Neural progenitor cell (in vitro differentiated cells): ENCODE results near the gene CETP. TPM values are rescaled to one million over a fixed set of nuclear protein-coding genes. Genes with fewer than 3 reads are reported as not detected.

Experiments used
- DNase-seq: peaks from one replicate; pipeline ENCODE4 v3.0.0-alpha.2; 2016; ENCODE audit warnings: low spot score
- H2AFZ ChIP-seq: fragments of 200-600 bp; sonication (generic); replicated peaks from 2 replicates; pipeline ENCODE4 v1.6.1; 2016; ENCODE audit warnings: antibody characterized with exemption
- H3F3A ChIP-seq: fragments of 200-600 bp; sonication (generic); 2 replicates; pipeline ENCODE4 v1.6.1; 2016; ENCODE audit warnings: antibody characterized with exemption, low read depth
- H3K27ac ChIP-seq: fragments of 200-600 bp; sonication (generic); 2 replicates; pipeline ENCODE4 v1.5.1; 2016; ENCODE audit warnings: mild to moderate bottlenecking
- H3K27me3 ChIP-seq: fragments of 200-600 bp; sonication (generic); 2 replicates; pipeline ENCODE4 v1.6.1; 2016; ENCODE audit warnings: mild to moderate bottlenecking, moderate library complexity
- H3K36me3 ChIP-seq: fragments of 200-600 bp; sonication (generic); 2 replicates; pipeline ENCODE4 v1.5.1; 2016
- H3K4me1 ChIP-seq: fragments of 200-600 bp; sonication (generic); 2 replicates; pipeline ENCODE4 v1.6.1; 2016; ENCODE audit warnings: mixed run types
- H3K4me2 ChIP-seq: fragments of 200-600 bp; sonication (generic); 2 replicates; pipeline ENCODE4 v1.6.1; 2016
- H3K4me3 ChIP-seq: fragments of 200-600 bp; sonication (generic); 2 replicates; pipeline ENCODE4 v1.5.1; 2016
- H3K79me2 ChIP-seq: fragments of 200-600 bp; sonication (generic); 2 replicates; pipeline ENCODE4 v1.6.1; 2016; ENCODE audit warnings: low read depth
- H3K9ac ChIP-seq: fragments of 200-600 bp; sonication (generic); 2 replicates; pipeline ENCODE4 v1.6.1; 2016
- H3K9me3 ChIP-seq: fragments of 200-600 bp; sonication (generic); 2 replicates; pipeline ENCODE4 v1.5.1; 2016; ENCODE audit warnings: low read depth
- H4K20me1 ChIP-seq: fragments of 200-600 bp; sonication (generic); 2 replicates; pipeline ENCODE4 v1.6.1; 2016; ENCODE audit warnings: low read depth
- H3K27ac Mint-ChIP-seq: 3 replicates; pipeline ENCODE4 v1.8.0; 2021; ENCODE audit warnings: mixed read lengths
- H3K27me3 Mint-ChIP-seq: 2 replicates; pipeline ENCODE4 v1.8.0; 2022; ENCODE audit warnings: low read depth, mild to moderate bottlenecking, inconsistent platforms, moderate library complexity, mixed read lengths; ENCODE audit not compliant: insufficient read depth
- H3K36me3 Mint-ChIP-seq: 3 replicates; pipeline ENCODE4 v1.8.0; 2021; ENCODE audit warnings: mixed read lengths
- H3K4me1 Mint-ChIP-seq: 3 replicates; pipeline ENCODE4 v1.8.0; 2021; ENCODE audit warnings: mixed read lengths
- H3K4me3 Mint-ChIP-seq: 3 replicates; pipeline ENCODE4 v1.8.0; 2021; ENCODE audit warnings: mild to moderate bottlenecking, moderate library complexity, mixed read lengths
- H3K9me3 Mint-ChIP-seq: 3 replicates; pipeline ENCODE4 v1.8.0; 2020; ENCODE audit warnings: mixed read lengths
- CTCF ChIP-seq: fragments of 200-600 bp; sonication (generic); IDR thresholded peaks from 2 replicates; pipeline ENCODE4 v1.5.1; 2017; ENCODE audit warnings: antibody characterized with exemption, mild to moderate bottlenecking
- EZH2 ChIP-seq: fragments of 200-600 bp; sonication (generic); IDR thresholded peaks from 2 replicates; pipeline ENCODE4 v1.6.1; 2017; ENCODE audit warnings: antibody characterized with exemption, mild to moderate bottlenecking, moderate library complexity
- EZH2phosphoT487 ChIP-seq: fragments of 200-600 bp; sonication (generic); IDR thresholded peaks from 2 replicates; pipeline ENCODE4 v1.6.1; 2017; ENCODE audit warnings: antibody characterized with exemption
- total RNA-seq: library from RNA; depleted of rRNA; stranded (reverse); fragments of >200 nt; gene quantifications from 2 replicates; pipeline ENCODE4 v1.2.3, GENCODE V29; 2015; ENCODE audit warnings: low replicate concordance

Gene CETP
- total RNA-seq, 1 donor from 2014 or later, result 0.28 TPM

GRCh38 chr16:56915336-56916119 is 46.2 kb upstream of the CETP start:
- Mint-ChIP-seq H3K4me3 (no peak overlapping the region), H3K27ac (no peak overlapping the region), H3K4me1 (peaks cover 33% of the 10 kb centered on the region), H3K36me3 (no peaks in the 10 kb centered on the region), H3K27me3 (no peaks in the 10 kb centered on the region), H3K9me3 (peaks cover 2% of the 10 kb centered on the region)
- TF ChIP-seq CTCF, result no peak
- no peak for TF ChIP-seq EZH2
- TF ChIP-seq EZH2phosphoT487, result no peak
- Histone ChIP-seq H3K9ac (no peak overlapping the region), H4K20me1 (no peaks in the 10 kb centered on the region), H3K27me3 (no peaks in the 10 kb centered on the region), H3K27ac (no peak overlapping the region), H3K79me2 (no peaks in the 10 kb centered on the region), H3K36me3 (no peaks in the 10 kb centered on the region), H3K4me1 (no peaks in the 10 kb centered on the region), H3K9me3 (no peaks in the 10 kb centered on the region), H2AFZ (no peak overlapping the region), H3K4me3 (no peak overlapping the region), H3K4me2 (no peak overlapping the region), H3F3A (no peaks in the 10 kb centered on the region)
- DNase-seq, result no peak

- no peaks in the 10 kb centered on the region for H3K27me3 ChIP-seq
- Mint-ChIP-seq H3K9me3 (peaks cover 2% of the 10 kb centered on the region), H3K4me3 (no peak overlapping the region), H3K36me3 (no peaks in the 10 kb centered on the region), H3K27ac (peak overlapping the region; percentile 26), H3K4me1 (peaks cover 22% of the 10 kb centered on the region), H3K27me3 (no peaks in the 10 kb centered on the region)
- no peak overlapping the region for H3K27ac ChIP-seq
- no peaks in the 10 kb centered on the region for H4K20me1 ChIP-seq
- H2AFZ ChIP-seq, result no peak overlapping the region
- H3K36me3 ChIP-seq, result no peaks in the 10 kb centered on the region
- no peak for DNase-seq
- TF ChIP-seq CTCF (no peak), EZH2phosphoT487 (no peak), EZH2 (no peak)
- H3K9ac ChIP-seq, result no peak overlapping the region
- no peaks in the 10 kb centered on the region for H3K4me1 ChIP-seq
- no peak overlapping the region for H3K4me3 ChIP-seq
- no peaks in the 10 kb centered on the region for H3K9me3 ChIP-seq
- no peak overlapping the region for H3K4me2 ChIP-seq
- H3F3A ChIP-seq, result no peaks in the 10 kb centered on the region
- no peaks in the 10 kb centered on the region for H3K79me2 ChIP-seq
Measured at GRCh38 chr16:56916571-56917403, 45.0 kb upstream of the CETP start.

- Mint-ChIP-seq H3K4me1 (peaks cover 11% of the 10 kb centered on the region), H3K27ac (no peak overlapping the region), H3K36me3 (no peaks in the 10 kb centered on the region), H3K27me3 (no peaks in the 10 kb centered on the region), H3K4me3 (no peak overlapping the region), H3K9me3 (peaks cover 2% of the 10 kb centered on the region)
- no peak overlapping the region for H3K4me2 ChIP-seq
- H4K20me1 ChIP-seq, result no peaks in the 10 kb centered on the region
- DNase-seq, result no peak
- H3K9ac ChIP-seq, result no peak overlapping the region
- no peak overlapping the region for H3K4me3 ChIP-seq
- H3K27me3 ChIP-seq, result no peaks in the 10 kb centered on the region
- H3K36me3 ChIP-seq, result no peaks in the 10 kb centered on the region
- H3F3A ChIP-seq, result no peaks in the 10 kb centered on the region
- H3K27ac ChIP-seq, result no peak overlapping the region
- no peaks in the 10 kb centered on the region for H3K79me2 ChIP-seq
- H2AFZ ChIP-seq, result no peak overlapping the region
- H3K9me3 ChIP-seq, result no peaks in the 10 kb centered on the region
- no peak for TF ChIP-seq CTCF
- no peak for TF ChIP-seq EZH2
- TF ChIP-seq EZH2phosphoT487, result no peak
- no peaks in the 10 kb centered on the region for H3K4me1 ChIP-seq
Measured at GRCh38 chr16:56918467-56919012, 43.2 kb upstream of the CETP start.
